Stimulated activated naive B cell treated with anti-CD40 and anti-IgM and Interleukin-4, amounts not matched to agents 10 μg/mL and 1 μg/mL and 100 μg/mL, for 72 hours (primary cell): Measurements from ENCODE around the gene CBLL1.

ENCODE experiments used
- ATAC-seq, 2 donors: fragments of 150-1000 bp; cut with Tn5 transposase; replicated peaks; 2 replicates each; pipeline ENCODE4 v1.10.0; 2021; ENCODE audit warnings: moderate library complexity in 1 of 2
- DNase-seq: peaks from one replicate; pipeline ENCODE4 v3.0.0; 2021
- H3K27ac Mint-ChIP-seq: one replicate; pipeline ENCODE4 v1.8.0; 2022; ENCODE audit warnings: mild to moderate bottlenecking, mixed read lengths
- H3K27me3 Mint-ChIP-seq, 2 donors: one replicate each; pipeline ENCODE4 v1.8.0; 2022; ENCODE audit warnings: mixed read lengths in 2 of 2
- H3K36me3 Mint-ChIP-seq, 2 donors: one replicate each; pipeline ENCODE4 v1.8.0; 2022; ENCODE audit warnings: mixed read lengths in 2 of 2, mild to moderate bottlenecking in 1 of 2
- H3K4me1 Mint-ChIP-seq, 2 donors: one replicate each; pipeline ENCODE4 v1.8.0; 2022; ENCODE audit warnings: mixed read lengths in 2 of 2, mild to moderate bottlenecking in 1 of 2
- H3K4me3 Mint-ChIP-seq, 2 donors: one replicate each; pipeline ENCODE4 v1.8.0; 2022; ENCODE audit warnings: mild to moderate bottlenecking in 2 of 2, mixed read lengths in 2 of 2, moderate library complexity in 1 of 2
- H3K9me3 Mint-ChIP-seq, 2 donors: one replicate each; pipeline ENCODE4 v1.8.0; 2022; ENCODE audit warnings: mixed read lengths in 2 of 2, mild to moderate bottlenecking in 1 of 2

CBLL1 gene

GRCh38 chr7:107743567-107744344, at the start of gene CBLL1:
TSS of gene CBLL1 (plus strand) at chr7:107744142. CDS start at chr7:107744164, 22 bp downstream.
- Mint-ChIP-seq H3K9me3 (no peaks in the 10 kb centered on the region), H3K27me3 (no peaks in the 10 kb centered on the region), H3K4me3 (peak within 1 kb of the TSS; percentile 98 to 100), H3K27ac (peak within 1 kb of the TSS; percentile 99), H3K36me3 (peaks cover 0 to 6% of the 10 kb centered on the region in 2 donors), H3K4me1 (peaks cover 16 to 35% of the 10 kb centered on the region in 2 donors)
- peak; percentile 91 to 92 for ATAC-seq
- DNase-seq = peak; percentile 98

- no peak for DNase-seq
- Mint-ChIP-seq H3K36me3 (no peaks in the 10 kb centered on the region), H3K27ac (no peak overlapping the region)
These were observed 49.6 kb upstream of the CBLL1 start for GRCh38 chr7:107694386-107694785.

GRCh38 chr7:107696330-107696946, 47.5 kb upstream of the CBLL1 start:
- peak; percentile 41 to 60 for ATAC-seq
- Mint-ChIP-seq H3K27ac (peak overlapping the region; percentile 68), H3K36me3 (no peaks in the 10 kb centered on the region), H3K27me3 (peaks cover 4 to 11% of the 10 kb centered on the region in 2 donors), H3K4me1 (peaks cover 0 to 2% of the 10 kb centered on the region in 2 donors), H3K9me3 (no peaks in the 10 kb centered on the region), H3K4me3 (no peak overlapping the region)
- DNase-seq = no peak

More at GRCh38 chr7:107694386-107694785, 49.6 kb upstream of the CBLL1 start:
- H3K4me3 Mint-ChIP-seq = no peak overlapping the region
- no peaks in the 10 kb centered on the region for H3K9me3 Mint-ChIP-seq
- H3K27me3 Mint-ChIP-seq = peaks cover 8 to 10% of the 10 kb centered on the region in 2 donors
- peaks cover 0 to 2% of the 10 kb centered on the region in 2 donors for H3K4me1 Mint-ChIP-seq
- no peak for ATAC-seq

DNA sequence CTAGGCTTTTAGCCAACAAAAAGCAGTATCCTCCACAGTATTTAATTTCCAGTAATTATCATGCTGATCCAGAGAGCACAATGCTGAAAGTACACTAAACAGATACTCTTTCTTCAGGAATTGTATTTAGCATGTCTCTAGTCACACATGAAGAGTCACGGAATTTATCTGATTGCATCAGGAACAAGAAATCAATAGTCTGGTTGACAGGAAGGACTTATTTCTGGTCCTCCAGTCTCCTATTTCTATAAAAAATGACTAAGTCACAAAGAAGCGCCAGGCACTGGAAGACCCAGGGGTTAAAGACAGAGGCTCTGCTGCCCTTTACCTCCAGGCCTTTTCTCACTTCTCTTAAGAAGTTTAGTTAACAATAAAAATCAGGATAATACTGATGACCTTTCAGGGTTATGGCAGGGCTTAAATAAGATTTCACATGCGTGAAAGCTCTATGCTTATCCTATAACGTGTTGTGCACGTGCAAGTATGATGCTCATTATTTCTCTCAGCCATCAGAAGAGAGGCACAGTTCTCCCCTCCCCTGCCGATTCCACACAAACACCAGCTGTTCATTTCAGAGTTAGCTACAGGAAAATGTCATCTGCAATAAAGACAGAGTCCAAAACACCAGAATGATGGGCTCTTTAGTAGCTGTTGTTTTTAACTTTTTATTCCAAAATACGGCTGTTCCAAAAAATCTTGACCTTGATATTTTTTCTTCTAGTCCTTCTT, 46.5 kb upstream of the CBLL1 start:
- ATAC-seq = no peak
- no peak overlapping the region for H3K4me3 Mint-ChIP-seq
- DNase-seq = no peak
- peaks cover 0 to 2% of the 10 kb centered on the region in 2 donors for H3K4me1 Mint-ChIP-seq
- no peaks in the 10 kb centered on the region for H3K9me3 Mint-ChIP-seq
- peaks cover 8 to 16% of the 10 kb centered on the region in 2 donors for H3K27me3 Mint-ChIP-seq
- no peaks in the 10 kb centered on the region for H3K36me3 Mint-ChIP-seq
- no peak overlapping the region for H3K27ac Mint-ChIP-seq

- peaks cover 4 to 5% of the 10 kb centered on the region in 2 donors for H3K27me3 Mint-ChIP-seq
- ATAC-seq (no peak), DNase-seq (no peak)
- peaks cover 2 to 5% of the 10 kb centered on the region in 2 donors for H3K4me1 Mint-ChIP-seq
- H3K36me3 Mint-ChIP-seq = no peaks in the 10 kb centered on the region
- H3K27ac Mint-ChIP-seq = no peak overlapping the region
- H3K9me3 Mint-ChIP-seq = no peaks in the 10 kb centered on the region
- H3K4me3 Mint-ChIP-seq = no peak overlapping the region
These were observed 43.4 kb upstream of the CBLL1 start for GRCh38 chr7:107700570-107700969.

GRCh38 chr7:107701191-107701590, 42.8 kb upstream of the CBLL1 start:
- no peaks in the 10 kb centered on the region for H3K9me3 Mint-ChIP-seq
- no peak overlapping the region for H3K4me3 Mint-ChIP-seq

GRCh38 chr7:107703219-107703618, 40.7 kb upstream of the CBLL1 start:
- Mint-ChIP-seq H3K27ac (no peak overlapping the region), H3K27me3 (peaks cover 4 to 5% of the 10 kb centered on the region in 2 donors)
- ATAC-seq = no peak

More at GRCh38 chr7:107701191-107701590, 42.8 kb upstream of the CBLL1 start:
- ATAC-seq = no peak
- peaks cover 2 to 5% of the 10 kb centered on the region in 2 donors for H3K4me1 Mint-ChIP-seq
- H3K36me3 Mint-ChIP-seq = no peaks in the 10 kb centered on the region
- H3K27me3 Mint-ChIP-seq = peaks cover 4 to 5% of the 10 kb centered on the region in 2 donors
- no peak overlapping the region for H3K27ac Mint-ChIP-seq
- DNase-seq = no peak

DNA sequence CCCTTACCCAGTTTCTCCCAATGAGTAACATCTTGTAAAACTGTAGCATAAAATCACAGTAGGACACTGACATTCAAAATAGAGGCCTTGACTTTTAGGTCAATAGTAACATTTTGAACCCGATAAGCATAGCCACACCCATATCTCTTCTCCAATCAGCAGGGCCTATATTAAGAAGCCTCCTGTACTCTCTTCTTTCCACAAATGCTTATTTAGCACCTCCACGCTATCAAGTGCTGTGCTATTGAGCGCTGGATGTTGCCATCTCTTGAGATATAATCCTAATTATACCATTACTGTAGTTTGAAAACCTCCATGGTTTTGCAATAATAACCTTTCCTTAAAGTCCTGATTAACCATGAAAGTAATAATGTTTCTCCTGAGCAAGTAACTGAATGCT, 40.1 kb upstream of the CBLL1 start:
- H3K4me1 Mint-ChIP-seq = peaks cover 2 to 5% of the 10 kb centered on the region in 2 donors
- DNase-seq = no peak
- peaks cover 4 to 5% of the 10 kb centered on the region in 2 donors for H3K27me3 Mint-ChIP-seq
- H3K9me3 Mint-ChIP-seq = no peaks in the 10 kb centered on the region
- no peak for ATAC-seq
- no peak overlapping the region for H3K4me3 Mint-ChIP-seq
- H3K27ac Mint-ChIP-seq = no peak overlapping the region
- no peaks in the 10 kb centered on the region for H3K36me3 Mint-ChIP-seq

More at GRCh38 chr7:107703219-107703618, 40.7 kb upstream of the CBLL1 start:
- Mint-ChIP-seq H3K4me3 (no peak overlapping the region), H3K36me3 (no peaks in the 10 kb centered on the region), H3K9me3 (no peaks in the 10 kb centered on the region), H3K4me1 (peaks cover 0 to 5% of the 10 kb centered on the region in 2 donors)
- no peak for DNase-seq

GRCh38 chr7:107708956-107709355, 35.0 kb upstream of the CBLL1 start:
- no peaks in the 10 kb centered on the region for H3K36me3 Mint-ChIP-seq
- no peak overlapping the region for H3K27ac Mint-ChIP-seq
- no peak overlapping the region for H3K4me3 Mint-ChIP-seq
- H3K4me1 Mint-ChIP-seq = peaks cover 0 to 3% of the 10 kb centered on the region in 2 donors
- H3K9me3 Mint-ChIP-seq = no peaks in the 10 kb centered on the region
- ATAC-seq (no peak), DNase-seq (no peak)
- H3K27me3 Mint-ChIP-seq = no peaks in the 10 kb centered on the region

DNA sequence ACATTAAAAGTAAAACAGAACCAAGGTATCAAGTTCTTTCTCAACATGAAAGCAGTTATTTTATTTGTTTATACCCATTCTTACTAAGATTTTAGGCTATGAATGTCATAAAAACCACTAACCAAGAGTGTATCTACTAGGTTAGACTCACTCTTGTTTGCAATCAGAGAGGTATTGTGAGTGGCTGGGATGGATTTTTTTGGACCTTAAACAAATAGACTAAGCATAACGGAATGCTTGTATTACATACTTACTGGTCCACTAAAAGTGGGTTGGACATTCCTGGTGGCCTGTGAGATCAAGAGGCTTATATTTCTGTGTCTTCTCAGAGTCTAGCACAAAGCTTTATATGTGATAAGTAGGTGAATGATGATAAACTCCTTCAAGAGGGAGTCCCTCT, 32.6 kb upstream of the CBLL1 start:
- H3K4me3 Mint-ChIP-seq = no peak overlapping the region
- no peaks in the 10 kb centered on the region for H3K9me3 Mint-ChIP-seq
- ATAC-seq (no peak), DNase-seq (no peak)
- H3K27ac Mint-ChIP-seq = no peak overlapping the region
- H3K36me3 Mint-ChIP-seq = no peaks in the 10 kb centered on the region
- no peaks in the 10 kb centered on the region for H3K27me3 Mint-ChIP-seq
- H3K4me1 Mint-ChIP-seq = peaks cover 0 to 3% of the 10 kb centered on the region in 2 donors

- H3K27ac Mint-ChIP-seq = no peak overlapping the region
- ATAC-seq (no peak), DNase-seq (no peak)
- no peak overlapping the region for H3K4me3 Mint-ChIP-seq
- no peaks in the 10 kb centered on the region for H3K9me3 Mint-ChIP-seq
- peaks cover 0 to 3% of the 10 kb centered on the region in 2 donors for H3K4me1 Mint-ChIP-seq
- H3K27me3 Mint-ChIP-seq = no peaks in the 10 kb centered on the region
- no peaks in the 10 kb centered on the region for H3K36me3 Mint-ChIP-seq
These were observed 31.9 kb upstream of the CBLL1 start for GRCh38 chr7:107712025-107712424.

GRCh38 chr7:107712896-107713295, 31.0 kb upstream of the CBLL1 start:
- ATAC-seq = no peak
- Mint-ChIP-seq H3K27ac (no peak overlapping the region), H3K27me3 (no peaks in the 10 kb centered on the region), H3K4me3 (no peak overlapping the region), H3K36me3 (no peaks in the 10 kb centered on the region), H3K4me1 (peaks cover 0 to 3% of the 10 kb centered on the region in 2 donors), H3K9me3 (no peaks in the 10 kb centered on the region)
- no peak for DNase-seq

GRCh38 chr7:107715531-107715930, 28.4 kb upstream of the CBLL1 start:
- H3K27ac Mint-ChIP-seq = no peak overlapping the region
- no peaks in the 10 kb centered on the region for H3K9me3 Mint-ChIP-seq
- H3K36me3 Mint-ChIP-seq = no peaks in the 10 kb centered on the region
- DNase-seq (no peak), ATAC-seq (no peak)
- no peak overlapping the region for H3K4me3 Mint-ChIP-seq
- H3K27me3 Mint-ChIP-seq = no peaks in the 10 kb centered on the region
- no peaks in the 10 kb centered on the region for H3K4me1 Mint-ChIP-seq

DNA sequence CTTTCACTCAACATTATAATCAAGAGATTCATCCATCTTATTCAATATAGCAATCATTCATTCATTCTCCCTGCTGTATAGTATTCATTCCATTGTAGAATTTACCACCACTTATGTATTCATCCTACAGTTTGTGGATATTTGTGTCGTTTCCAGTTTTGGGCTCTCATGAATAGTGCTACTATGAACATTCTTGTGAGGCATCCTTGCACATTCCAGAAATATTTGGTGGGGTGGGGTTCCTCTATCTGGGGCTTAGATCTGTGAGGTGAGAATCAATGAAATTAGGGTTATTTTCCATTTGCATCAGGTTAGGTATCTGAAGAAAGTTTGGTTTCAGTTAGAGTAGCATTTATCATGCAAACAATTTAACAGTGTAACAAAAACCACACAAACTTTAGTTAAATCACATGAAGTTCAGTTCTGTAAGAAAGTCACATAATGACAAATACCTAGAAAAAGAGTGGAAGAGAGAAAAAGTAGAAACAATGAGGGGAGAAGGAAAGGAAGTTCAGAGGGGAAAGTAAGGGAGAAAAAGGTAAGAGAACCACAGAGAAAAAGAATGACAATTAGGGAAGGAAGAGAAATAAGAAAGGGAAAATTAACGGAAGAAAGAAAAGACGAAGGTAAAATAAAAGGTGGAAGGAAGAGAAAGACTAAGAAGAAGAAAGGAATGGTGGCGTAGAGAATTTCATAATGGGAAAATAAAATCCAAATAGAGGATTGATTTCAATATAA, 25.3 kb upstream of the CBLL1 start:
- H3K4me3 Mint-ChIP-seq = no peak overlapping the region
- no peaks in the 10 kb centered on the region for H3K4me1 Mint-ChIP-seq
- DNase-seq (no peak), ATAC-seq (no peak)
- H3K9me3 Mint-ChIP-seq = no peaks in the 10 kb centered on the region
- H3K27me3 Mint-ChIP-seq = no peaks in the 10 kb centered on the region
- no peak overlapping the region for H3K27ac Mint-ChIP-seq
- no peaks in the 10 kb centered on the region for H3K36me3 Mint-ChIP-seq
